ENCODE results near the gene SCAF4.
"Not testable (repeated sequence)": the region's sequence is repeated elsewhere in the genome, so short reads cannot be mapped to it uniquely, and the experiment has no call there.

Gene SCAF4

DNA sequence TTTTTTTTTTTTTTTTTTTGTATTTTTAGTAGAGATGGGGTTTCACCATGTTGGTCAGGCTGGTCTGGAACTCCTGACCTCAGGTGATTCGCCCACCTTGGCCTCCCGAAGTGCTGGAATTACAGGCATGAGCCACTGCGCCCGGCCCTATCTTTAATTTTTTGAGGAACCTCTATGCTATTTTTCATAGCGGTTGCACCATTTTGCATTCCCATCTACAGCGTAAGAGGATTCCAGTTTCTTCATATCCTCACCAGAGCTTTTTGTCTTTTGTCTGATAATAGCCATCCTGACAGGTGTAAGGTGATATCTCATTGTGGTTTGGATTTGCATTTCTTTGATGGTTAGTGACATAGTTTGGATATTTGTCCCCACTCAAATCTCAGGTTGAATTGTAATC lies 100.0 kb downstream of the SCAF4 start:
- DNase-seq: not testable (repeated sequence)

DNA sequence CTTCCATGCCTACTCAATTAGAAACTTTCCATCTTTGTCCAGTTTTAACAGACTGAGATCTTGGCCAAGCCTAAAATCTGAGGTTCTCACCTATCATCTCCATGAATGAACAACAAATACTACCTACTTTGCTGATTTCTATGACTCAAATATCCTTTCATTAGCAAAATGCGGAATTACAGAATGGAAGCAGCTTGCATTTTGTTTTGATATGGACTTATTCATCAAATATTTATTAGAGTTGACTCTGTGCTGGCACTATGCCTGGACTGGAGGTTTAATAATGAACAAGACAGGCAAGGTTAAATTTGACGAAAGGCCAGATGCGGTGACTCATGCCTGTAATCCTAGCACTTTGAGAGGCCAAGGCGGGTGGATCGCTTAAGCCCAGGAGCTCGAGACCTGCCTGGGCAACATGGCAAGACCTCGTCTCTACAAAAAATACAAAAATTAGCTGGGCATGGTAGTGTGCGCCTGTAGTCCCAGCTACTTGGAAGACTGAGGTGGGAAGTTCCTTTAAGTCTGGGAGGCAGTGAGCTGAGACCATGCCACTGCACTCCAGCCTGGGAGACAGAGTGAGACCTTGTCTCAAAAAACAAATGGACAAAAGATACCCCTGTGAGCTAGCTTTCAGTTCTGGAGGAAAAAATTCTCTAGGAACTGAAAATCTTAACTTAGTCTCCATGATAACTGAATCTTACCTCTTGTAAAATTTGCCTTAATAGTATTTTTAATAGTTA lies 101.8 kb downstream of the SCAF4 start:
- no peak for DNase-seq

DNA sequence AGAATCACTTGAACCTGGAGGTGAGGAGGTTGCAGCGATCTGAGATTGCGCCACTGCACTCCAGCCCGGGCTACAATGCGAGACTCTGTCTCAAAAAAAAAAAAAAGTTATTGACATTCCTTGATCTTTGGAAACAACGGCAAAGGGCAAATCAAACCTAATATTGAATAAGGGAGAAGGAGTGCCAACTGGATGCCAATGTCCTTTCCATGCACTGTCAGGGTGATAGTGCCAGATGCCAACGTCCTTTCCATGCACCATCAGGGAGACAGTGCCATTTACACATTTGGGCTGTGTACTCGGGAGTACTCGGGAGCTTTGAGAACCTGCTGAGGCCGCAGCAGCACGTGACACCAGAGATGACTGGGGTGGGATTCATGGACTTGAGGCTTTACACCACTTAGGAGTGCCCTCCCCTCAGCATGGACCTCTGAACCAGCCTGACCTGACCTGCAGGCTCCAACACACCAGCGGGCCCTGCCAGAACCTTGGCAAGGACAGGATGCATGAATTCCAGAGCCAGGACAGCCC lies 106.9 kb downstream of the SCAF4 start:
- no peak for DNase-seq

DNA sequence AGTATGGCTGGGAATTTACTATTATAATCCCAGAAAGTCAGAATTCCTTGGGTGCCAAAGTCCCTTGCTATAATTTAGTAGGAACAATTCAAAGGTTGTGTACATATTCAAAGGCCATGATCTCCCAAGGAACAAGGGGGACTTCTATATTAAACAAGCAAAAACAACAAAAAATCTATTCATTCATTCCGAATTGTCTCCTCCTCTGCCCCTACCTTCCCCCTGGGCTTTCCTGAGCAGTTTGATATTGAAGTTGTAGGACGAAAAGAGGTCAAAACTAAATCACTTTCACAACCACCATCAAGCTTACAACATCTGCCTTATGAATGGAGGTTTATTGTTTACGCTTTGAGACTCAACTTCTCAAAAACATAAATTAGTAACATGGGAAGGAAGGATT lies 107.7 kb downstream of the SCAF4 start:
- DNase-seq: no peak

DNA sequence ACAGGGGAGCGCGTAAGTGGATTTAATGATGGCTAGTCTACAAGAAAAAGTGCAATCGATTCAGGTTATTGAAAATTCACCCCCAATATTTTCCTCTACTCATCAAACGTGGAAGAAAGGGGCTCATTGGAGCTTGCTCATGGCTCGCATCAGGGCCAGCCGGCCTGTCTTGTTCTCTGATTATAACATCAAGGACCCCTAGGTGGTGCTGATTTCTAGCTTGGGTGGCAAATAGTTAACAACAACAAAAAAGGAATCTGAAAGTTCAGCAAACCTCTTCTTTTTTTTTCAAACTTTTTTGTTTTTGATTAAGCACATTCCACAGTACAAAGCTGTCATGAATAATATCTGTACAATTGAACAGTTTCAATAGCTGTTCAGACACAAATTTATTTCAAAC lies 108.3 kb downstream of the SCAF4 start:
- DNase-seq: no peak

DNA sequence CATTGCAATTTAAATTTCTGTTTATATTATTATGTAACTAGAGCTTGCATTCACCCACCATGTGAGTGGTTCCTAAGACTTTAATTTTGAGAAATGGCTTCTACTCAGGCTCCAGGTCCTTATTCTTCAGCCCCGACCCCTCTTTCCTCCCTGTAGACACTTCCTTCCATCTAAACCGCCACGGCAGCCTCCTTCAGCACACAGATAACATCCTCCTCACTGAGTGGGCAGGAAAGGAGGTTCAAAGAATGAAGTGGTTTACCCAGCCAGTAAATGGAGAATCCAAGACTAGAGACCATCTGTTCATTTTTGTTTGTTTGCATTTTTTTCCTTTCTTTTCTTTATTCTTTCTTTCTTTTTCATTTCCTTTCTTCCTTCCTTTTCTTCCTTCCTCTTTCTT lies 109.5 kb downstream of the SCAF4 start:
- DNase-seq: no peak
